ENCODE results near the gene RMND5B. TPM values are rescaled to one million over a fixed set of nuclear protein-coding genes. Genes with fewer than 3 reads are reported as not detected.
A peak's percentile ranks its signal among the peaks of the same experiment; 100 is the strongest.
"Not testable (repeated sequence)": the region's sequence is repeated elsewhere in the genome, so short reads cannot be mapped to it uniquely, and the experiment has no call there.

The RMND5B gene, protein sequence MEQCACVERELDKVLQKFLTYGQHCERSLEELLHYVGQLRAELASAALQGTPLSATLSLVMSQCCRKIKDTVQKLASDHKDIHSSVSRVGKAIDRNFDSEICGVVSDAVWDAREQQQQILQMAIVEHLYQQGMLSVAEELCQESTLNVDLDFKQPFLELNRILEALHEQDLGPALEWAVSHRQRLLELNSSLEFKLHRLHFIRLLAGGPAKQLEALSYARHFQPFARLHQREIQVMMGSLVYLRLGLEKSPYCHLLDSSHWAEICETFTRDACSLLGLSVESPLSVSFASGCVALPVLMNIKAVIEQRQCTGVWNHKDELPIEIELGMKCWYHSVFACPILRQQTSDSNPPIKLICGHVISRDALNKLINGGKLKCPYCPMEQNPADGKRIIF
- total RNA-seq = 10 to 100 TPM; 29.2 to 29.9 TPM
- long read RNA-seq, donor 1, full-length matches to known transcripts = 17 of 38 reads
- long read RNA-seq, donor 1, partial matches to known transcripts = 9 of 38 reads
- long read RNA-seq, donor 1, other reads (novel, unspliced or antisense) = 12 of 38 reads
- long read RNA-seq, donor 2, full-length matches to known transcripts = 80 of 153 reads
- long read RNA-seq, donor 2, partial matches to known transcripts = 28 of 153 reads
- long read RNA-seq, donor 2, other reads (novel, unspliced or antisense) = 45 of 153 reads

- intact Hi-C loops (cut with DNase I) = no loop called here
Measured at GRCh38 chr5:178130576-178131445, at the start of gene RMND5B. TSS of gene RMND5B (plus strand) at chr5:178131014. CDS start at chr5:178138120, 7,106 bp downstream.

GRCh38 chr5:178081571-178082243 lies 49.1 kb upstream of the RMND5B start:
- intact Hi-C loops (cut with DNase I) = no loop called here
- no peak for DNase-seq (ENCODE audit: low spot score)

More at GRCh38 chr5:178130576-178131445, at the start of gene RMND5B:
- DNase-seq (ENCODE audit: low spot score) = peak; percentile 95

- intact Hi-C loops (cut with DNase I) = no loop called here
- no peak for DNase-seq (ENCODE audit: low spot score)
Measured at GRCh38 chr5:178083922-178084321, 46.9 kb upstream of the RMND5B start.

GRCh38 chr5:178085316-178085715 lies 45.5 kb upstream of the RMND5B start:
- no peak for DNase-seq (ENCODE audit: low spot score)
- intact Hi-C loops (cut with DNase I) = no loop called here

DNA sequence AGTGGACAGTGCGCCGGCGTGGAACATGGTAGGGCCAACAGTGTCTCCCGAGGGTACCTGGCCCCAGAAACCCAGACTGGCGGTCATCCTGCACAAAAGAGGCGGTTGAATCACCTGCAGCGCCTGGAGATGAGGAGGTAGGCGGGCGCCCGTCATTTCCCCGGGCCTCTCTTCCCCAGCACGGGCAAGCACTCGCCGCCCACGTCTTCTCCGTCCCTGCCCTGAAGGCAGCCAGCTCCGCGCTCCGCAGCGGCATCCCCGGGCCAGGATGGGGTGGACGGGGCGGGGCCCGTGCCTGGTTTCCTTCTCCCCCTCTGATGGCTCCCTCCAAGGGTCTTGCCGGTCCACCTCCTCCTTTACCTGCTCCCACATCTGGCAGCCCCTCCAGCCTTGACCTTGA lies 44.5 kb upstream of the RMND5B start:
- intact Hi-C loops (cut with DNase I) = no loop called here
- no peak for DNase-seq (ENCODE audit: low spot score)

DNA sequence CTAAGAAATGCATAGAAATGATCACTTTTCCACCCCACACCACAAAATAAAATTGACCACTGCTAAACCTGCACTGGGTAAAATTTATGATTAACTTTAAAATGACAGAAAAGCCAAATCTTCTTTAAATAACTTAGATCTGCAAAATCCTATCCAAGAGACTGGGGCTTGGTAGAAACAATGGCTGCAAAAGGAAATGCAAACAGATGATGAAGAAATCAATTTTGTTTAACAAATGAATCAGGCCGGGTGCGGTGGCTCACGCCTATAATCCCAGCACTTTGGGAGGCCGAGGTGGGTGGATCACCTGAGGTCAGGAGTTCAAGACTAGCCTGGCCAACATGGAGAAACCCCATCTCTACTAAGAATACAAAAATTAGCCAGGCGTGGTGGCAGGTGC lies 43.6 kb upstream of the RMND5B start:
- DNase-seq (ENCODE audit: low spot score) = not testable (repeated sequence)

GRCh38 chr5:178090856-178091255 lies 40.0 kb upstream of the RMND5B start:
- intact Hi-C loops (cut with DNase I) = no loop called here
- DNase-seq (ENCODE audit: low spot score) = no peak

More for the DNA sequence above, 43.6 kb upstream of the RMND5B start:
- intact Hi-C loops (cut with DNase I) = not testable (repeated sequence)

DNA sequence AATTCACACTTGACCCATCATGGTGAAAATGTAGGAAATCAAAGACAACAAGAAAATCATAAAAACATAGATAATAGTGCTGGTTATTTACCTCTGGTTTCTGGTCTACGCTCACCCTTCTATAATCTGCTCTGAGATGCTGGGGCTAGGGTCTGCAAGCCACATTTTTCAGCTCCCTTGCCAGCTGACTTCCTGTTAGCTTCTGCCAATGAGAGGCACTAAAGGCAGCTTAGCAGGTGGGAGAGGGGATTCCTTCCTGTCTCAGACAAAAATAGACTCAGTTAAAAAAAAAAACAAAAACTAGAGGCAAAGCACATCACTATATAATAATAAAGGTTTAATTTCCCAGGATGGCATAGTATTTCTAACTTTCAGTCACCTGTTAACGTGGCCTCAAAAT lies 37.7 kb upstream of the RMND5B start:
- DNase-seq (ENCODE audit: low spot score) = no peak
- intact Hi-C loops (cut with DNase I) = no loop called here

GRCh38 chr5:178094345-178094744 lies 36.5 kb upstream of the RMND5B start:
- intact Hi-C loops (cut with DNase I) = no loop called here

GRCh38 chr5:178098685-178099084 lies 32.1 kb upstream of the RMND5B start:
- intact Hi-C loops (cut with DNase I) = no loop called here
- no peak for DNase-seq (ENCODE audit: low spot score)

More at GRCh38 chr5:178094345-178094744, 36.5 kb upstream of the RMND5B start:
- no peak for DNase-seq (ENCODE audit: low spot score)

DNA sequence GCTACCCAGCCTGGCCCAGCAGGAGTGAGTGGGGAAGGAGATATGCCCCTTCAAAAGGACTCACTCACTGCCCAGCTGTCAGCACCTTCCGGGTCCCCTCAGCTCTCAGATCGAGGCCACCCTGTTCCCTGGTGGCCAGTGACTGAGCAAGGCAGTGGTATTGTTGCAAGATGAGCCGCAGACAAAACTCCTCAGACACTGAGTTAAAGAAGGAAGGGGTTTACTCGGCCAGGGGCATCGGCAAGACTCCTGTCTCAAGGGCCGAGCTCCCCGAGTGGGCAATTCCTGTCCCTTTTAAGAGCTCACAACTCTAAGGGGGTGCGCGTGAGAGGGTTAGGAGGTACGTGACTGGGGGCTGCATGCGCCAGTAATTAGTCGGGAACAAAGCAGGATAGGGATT lies 27.2 kb upstream of the RMND5B start:
- intact Hi-C loops (cut with DNase I) = no loop called here
- no peak for DNase-seq (ENCODE audit: low spot score)

DNA sequence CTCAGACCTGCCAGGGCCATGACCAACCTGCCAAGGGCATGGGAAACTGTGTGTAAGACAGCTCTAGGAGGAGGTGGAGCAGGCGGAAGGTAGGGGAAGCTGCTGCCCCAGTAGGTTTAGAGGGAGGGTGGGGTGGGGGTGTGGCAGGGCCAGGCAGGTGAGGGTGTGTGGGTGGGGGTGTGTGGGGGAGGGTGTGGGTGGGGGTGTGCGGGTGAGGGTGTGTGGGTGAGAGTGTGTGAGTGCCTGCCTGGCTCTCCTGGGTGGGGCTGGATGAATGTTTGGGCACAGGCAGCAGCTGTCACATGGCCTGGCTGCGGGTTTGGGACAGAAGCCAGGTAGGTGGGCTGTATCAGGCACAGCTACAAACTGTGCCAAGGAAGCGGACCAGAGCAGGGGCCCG lies 26.3 kb upstream of the RMND5B start:
- no peak for DNase-seq (ENCODE audit: low spot score)
- intact Hi-C loops (cut with DNase I) = no loop called here

DNA sequence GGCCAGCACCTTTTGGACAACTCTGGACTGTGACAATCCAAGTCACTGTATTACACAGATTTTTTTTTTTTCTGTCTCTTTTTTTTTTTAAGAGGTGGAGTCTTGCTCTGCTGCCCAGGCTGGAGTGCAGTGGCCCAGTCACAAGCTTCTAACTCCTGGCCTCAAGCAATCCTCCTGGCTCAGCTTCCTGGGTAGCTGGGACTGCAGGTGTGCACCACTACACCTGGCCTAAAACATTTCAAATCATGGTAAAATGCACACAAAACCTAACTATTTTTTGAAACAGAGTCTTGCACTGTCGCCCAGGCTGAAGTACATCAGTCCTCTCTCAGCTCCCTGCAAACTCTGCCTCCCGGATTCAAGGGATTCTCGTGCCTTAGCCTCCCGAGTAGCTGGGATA lies 24.7 kb upstream of the RMND5B start:
- DNase-seq (ENCODE audit: low spot score) = no peak
- intact Hi-C loops (cut with DNase I) = no loop called here

- no peak for DNase-seq (ENCODE audit: low spot score)
- intact Hi-C loops (cut with DNase I) = no loop called here
Measured at GRCh38 chr5:178106556-178107239, 24.1 kb upstream of the RMND5B start.

DNA sequence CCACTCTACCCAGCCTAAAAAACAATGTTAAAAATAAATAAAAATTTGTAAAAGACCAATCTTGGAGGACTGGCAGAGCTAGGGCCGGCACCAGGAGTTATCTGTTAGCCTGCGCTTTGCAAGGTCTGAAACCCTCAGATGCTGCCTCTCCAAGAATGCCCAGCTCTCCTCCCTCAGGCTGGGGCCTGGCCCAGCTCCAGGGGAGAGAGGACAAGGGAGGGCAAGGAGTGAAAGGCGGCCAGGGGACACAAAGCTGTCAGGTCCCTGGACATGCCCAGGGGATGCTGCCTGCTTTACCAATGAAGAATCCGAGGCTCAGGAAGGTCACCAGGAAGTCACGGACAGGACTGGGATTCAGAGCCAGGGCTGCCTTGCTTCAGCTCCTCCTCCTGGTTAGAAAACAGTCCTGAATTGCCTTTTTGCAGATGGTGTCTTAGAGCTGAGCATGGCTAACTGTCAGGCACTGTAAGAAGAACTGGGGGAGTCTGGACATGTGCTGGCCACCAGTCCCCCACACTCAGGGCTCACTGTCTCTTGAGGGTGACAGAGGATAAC lies 23.0 kb upstream of the RMND5B start:
- DNase-seq (ENCODE audit: low spot score) = no peak
- intact Hi-C loops (cut with DNase I) = no loop called here

GRCh38 chr5:178108446-178108845 lies 22.4 kb upstream of the RMND5B start:
- DNase-seq (ENCODE audit: low spot score) = no peak
- intact Hi-C loops (cut with DNase I) = no loop called here

DNA sequence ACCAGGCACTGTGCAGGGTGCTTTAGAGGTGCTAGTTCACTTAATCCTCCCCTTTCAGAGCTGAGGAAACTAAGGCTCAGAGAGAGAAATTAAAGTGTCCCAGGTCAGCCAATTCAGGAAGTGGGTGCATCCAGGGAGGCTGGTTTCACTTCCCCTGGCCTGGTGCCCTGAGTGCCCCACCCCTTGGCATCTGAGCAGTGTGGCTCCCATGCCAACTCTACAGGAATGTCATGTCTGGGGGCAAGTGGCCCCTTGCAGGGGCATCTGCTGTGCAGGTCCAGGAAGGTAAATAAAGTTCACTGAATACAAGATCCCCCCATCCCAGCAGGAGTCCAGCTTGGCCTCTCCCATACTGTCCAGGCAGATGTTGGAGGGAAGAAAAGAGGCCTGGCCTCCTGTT lies 21.8 kb upstream of the RMND5B start:
- intact Hi-C loops (cut with DNase I) = no loop called here
- no peak for DNase-seq (ENCODE audit: low spot score)

DNA sequence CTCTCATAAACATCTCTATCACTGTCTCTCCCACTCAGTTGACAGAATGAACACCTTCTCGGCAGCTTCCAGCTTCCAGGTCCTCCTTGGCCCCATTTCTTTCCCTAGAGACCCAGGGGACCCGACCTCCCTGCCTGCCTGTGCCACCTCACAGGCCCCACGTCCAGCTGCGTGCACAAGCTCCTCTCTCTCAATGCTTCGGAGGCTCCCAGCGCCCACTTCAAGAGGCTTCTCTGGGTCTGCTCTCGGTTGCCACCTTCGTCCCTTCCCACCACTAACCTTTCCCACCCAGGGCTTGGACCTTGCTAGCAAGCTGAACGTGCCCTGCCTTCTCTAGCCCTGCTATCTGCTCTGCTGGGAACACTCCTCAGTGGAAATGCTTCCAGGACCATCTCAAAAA lies 20.3 kb upstream of the RMND5B start:
- DNase-seq (ENCODE audit: low spot score) = no peak
- intact Hi-C loops (cut with DNase I) = no loop called here
